Measurements from ENCODE around the gene UBE2Z.

Gene UBE2Z

GRCh38 chr17:48944515-48945260 is 36.5 kb downstream of the UBE2Z start, which contains the start of gene SNF8 (continued):
- TF ChIP-seq ZNF26 (tag by site-specific recombination; IDR thresholded peaks at IDR 0.05) (no peak), PRDM10 (tag by site-specific recombination; IDR thresholded peaks at IDR 0.05) (peak; percentile 82), ZNF248 (tag by site-specific recombination; IDR thresholded peaks at IDR 0.05) (no peak), ZNF561 (tag by site-specific recombination; IDR thresholded peaks at IDR 0.05; ENCODE audit: borderline replicate concordance) (peak; percentile 70; the same call in 1 of the 2 replicates), ZNF274 (IDR thresholded peaks at IDR 0.05; ENCODE audit: low read length) (no peak), ZNF274 (tag by site-specific recombination; IDR thresholded peaks at IDR 0.05; ENCODE audit: borderline replicate concordance) (no peak), ZNF10 (tag by site-specific recombination; IDR thresholded peaks at IDR 0.05) (no peak), BCL11B (tag by site-specific recombination; IDR thresholded peaks at IDR 0.05; ENCODE audit: low read depth) (no peak), GLIS2 (tag by site-specific recombination; IDR thresholded peaks at IDR 0.05) (no peak), REST (tag by site-specific recombination; IDR thresholded peaks at IDR 0.05) (no peak), ZNF791 (tag by site-specific recombination; IDR thresholded peaks at IDR 0.05) (no peak), ZNF670 (tag by site-specific recombination; IDR thresholded peaks at IDR 0.05; ENCODE audit: low read depth) (no peak), ZNF645 (tag by site-specific recombination; IDR thresholded peaks at IDR 0.05) (no peak), EGR2 (tag by site-specific recombination; IDR thresholded peaks at IDR 0.05; ENCODE audit: low read depth) (peak; percentile 60; the same call in 1 of the 2 replicates), ZNF600 (tag by site-specific recombination; IDR thresholded peaks at IDR 0.05) (peak; percentile 43; the same call in 1 of the 2 replicates), ZNF513 (tag by site-specific recombination; IDR thresholded peaks at IDR 0.05) (no peak), ZNF175 (tag by site-specific recombination; IDR thresholded peaks at IDR 0.05) (no peak), ATF2 (tag by site-specific recombination; IDR thresholded peaks at IDR 0.05; ENCODE audit: low read depth) (no peak), ZNF555 (tag by site-specific recombination; conservative IDR thresholded peaks at IDR 0.05) (no peak), SCRT1 (tag by site-specific recombination; IDR thresholded peaks at IDR 0.05; ENCODE audit: borderline replicate concordance) (no peak; the same call in 1 of the 2 replicates), REPIN1 (tag by site-specific recombination; IDR thresholded peaks at IDR 0.05; ENCODE audit: low read depth) (no peak), KLF17 (tag by site-specific recombination; IDR thresholded peaks at IDR 0.05) (peak; percentile 41; the same call in 1 of the 2 replicates), ZNF76 (tag by site-specific recombination; IDR thresholded peaks at IDR 0.05; ENCODE audit: borderline replicate concordance, low read depth) (peak; percentile 69; the same call in 1 of the 2 replicates)

All from HEK293 (cell line).